Measurements from ENCODE around the gene ATN1.

DNA sequence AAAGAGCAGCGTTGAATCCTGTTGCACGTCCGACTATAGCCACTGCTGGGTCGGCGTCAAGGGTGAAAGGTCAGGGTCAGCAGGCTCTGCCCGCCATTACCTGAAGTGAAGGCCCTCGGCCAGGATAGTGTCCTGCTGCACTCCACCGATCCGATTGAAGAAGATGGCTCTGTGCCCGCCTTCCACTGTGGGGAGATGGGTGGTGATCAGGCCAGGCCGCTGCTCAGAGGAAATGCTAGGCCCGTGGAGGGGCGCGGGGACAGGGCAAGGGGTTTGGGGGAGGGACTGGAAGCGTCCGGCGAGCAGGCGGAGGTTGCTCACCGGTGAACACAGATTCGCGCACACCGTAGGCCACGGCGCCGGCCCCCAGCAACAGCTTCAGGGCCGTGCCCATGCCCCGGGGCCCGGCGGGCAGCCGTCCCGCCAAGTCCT is 42.4 kb downstream of the ATN1 start:
- TF ChIP-seq, protein P1, sequence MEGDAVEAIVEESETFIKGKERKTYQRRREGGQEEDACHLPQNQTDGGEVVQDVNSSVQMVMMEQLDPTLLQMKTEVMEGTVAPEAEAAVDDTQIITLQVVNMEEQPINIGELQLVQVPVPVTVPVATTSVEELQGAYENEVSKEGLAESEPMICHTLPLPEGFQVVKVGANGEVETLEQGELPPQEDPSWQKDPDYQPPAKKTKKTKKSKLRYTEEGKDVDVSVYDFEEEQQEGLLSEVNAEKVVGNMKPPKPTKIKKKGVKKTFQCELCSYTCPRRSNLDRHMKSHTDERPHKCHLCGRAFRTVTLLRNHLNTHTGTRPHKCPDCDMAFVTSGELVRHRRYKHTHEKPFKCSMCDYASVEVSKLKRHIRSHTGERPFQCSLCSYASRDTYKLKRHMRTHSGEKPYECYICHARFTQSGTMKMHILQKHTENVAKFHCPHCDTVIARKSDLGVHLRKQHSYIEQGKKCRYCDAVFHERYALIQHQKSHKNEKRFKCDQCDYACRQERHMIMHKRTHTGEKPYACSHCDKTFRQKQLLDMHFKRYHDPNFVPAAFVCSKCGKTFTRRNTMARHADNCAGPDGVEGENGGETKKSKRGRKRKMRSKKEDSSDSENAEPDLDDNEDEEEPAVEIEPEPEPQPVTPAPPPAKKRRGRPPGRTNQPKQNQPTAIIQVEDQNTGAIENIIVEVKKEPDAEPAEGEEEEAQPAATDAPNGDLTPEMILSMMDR (IDR thresholded peaks at IDR 0.05; ENCODE audit: insufficient read depth, low read length) = no peak
- TF ChIP-seq POLR2AphosphoS5 (IDR thresholded peaks at IDR 0.05; ENCODE audit: low read depth) = no peak; the same call in 1 of the 2 replicates
